Measurements from ENCODE around the gene TMEM47. TPM values are rescaled to one million over a fixed set of nuclear protein-coding genes. Genes with fewer than 3 reads are reported as not detected.

TMEM47 gene
- total RNA-seq, 1 donor, result not detected

- no peak for DNase-seq (ENCODE audit: low read depth in 2 of 3, low spot score in 2 of 3)
Measured at GRCh38 chrX:34586346-34586911, 70.7 kb downstream of the TMEM47 start.

GRCh38 chrX:34585561-34585960 lies 71.5 kb downstream of the TMEM47 start:
- DNase-seq (ENCODE audit: low read depth in 2 of 3, low spot score in 2 of 3), result no peak

- no peak for DNase-seq (ENCODE audit: low read depth in 2 of 3, low spot score in 2 of 3)
Measured at GRCh38 chrX:34584781-34585180, 72.3 kb downstream of the TMEM47 start.

GRCh38 chrX:34580069-34580468 lies 77.0 kb downstream of the TMEM47 start:
- no peak for DNase-seq (ENCODE audit: low read depth in 2 of 3, low spot score in 2 of 3)

GRCh38 chrX:34578237-34578636 lies 78.8 kb downstream of the TMEM47 start:
- DNase-seq (ENCODE audit: low read depth in 2 of 3, low spot score in 2 of 3), result no peak
